GM13976 (cell line): ENCODE measurements around the gene KIF26A.

Source experiments
- DNase-seq: peaks from one replicate; pipeline ENCODE4 v3.0.0; 2012; ENCODE audit warnings: low spot score
- in situ Hi-C: fragments of 300-500 bp; cut with MboI; formaldehyde crosslinking; loops from one replicate; pipeline ENCODE4 v1.12.0; 2022; ENCODE audit warnings: low sequenced_read_pairs, mixed read lengths, inconsistent platforms; ENCODE audit not compliant: unreplicated experiment
- TF ChIP-seq, protein P1 (sequence below): IDR thresholded peaks from 2 replicates; pipeline ENCODE4 v1.5.1; 2012; ENCODE audit warnings: borderline replicate concordance, mild to moderate bottlenecking; ENCODE audit not compliant: insufficient read depth; ENCODE audit errors: extremely low read depth, missing control alignments, control extremely low read depth

The KIF26A gene

DNA sequence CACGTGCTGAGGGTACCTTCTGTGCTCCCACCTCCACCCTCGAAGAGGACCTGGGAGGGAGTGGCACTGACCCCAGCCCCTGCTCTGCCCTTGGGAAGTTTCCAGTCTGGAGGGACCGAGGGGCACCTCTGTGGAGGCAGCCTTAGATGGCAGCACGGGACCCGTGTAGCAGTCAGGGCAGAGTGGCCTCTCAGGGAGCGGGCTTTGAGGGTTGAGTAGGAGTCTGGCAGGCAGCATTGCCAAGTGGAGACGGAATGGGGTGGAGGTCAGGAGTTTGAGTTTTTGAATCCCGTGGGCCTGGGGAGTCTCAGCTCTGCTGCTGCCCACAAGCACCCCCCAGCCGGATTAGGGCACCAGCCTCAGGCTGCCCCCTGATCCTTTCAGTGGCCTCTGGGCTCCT, 21.6 kb downstream of the KIF26A start:
- TF ChIP-seq, protein P1, sequence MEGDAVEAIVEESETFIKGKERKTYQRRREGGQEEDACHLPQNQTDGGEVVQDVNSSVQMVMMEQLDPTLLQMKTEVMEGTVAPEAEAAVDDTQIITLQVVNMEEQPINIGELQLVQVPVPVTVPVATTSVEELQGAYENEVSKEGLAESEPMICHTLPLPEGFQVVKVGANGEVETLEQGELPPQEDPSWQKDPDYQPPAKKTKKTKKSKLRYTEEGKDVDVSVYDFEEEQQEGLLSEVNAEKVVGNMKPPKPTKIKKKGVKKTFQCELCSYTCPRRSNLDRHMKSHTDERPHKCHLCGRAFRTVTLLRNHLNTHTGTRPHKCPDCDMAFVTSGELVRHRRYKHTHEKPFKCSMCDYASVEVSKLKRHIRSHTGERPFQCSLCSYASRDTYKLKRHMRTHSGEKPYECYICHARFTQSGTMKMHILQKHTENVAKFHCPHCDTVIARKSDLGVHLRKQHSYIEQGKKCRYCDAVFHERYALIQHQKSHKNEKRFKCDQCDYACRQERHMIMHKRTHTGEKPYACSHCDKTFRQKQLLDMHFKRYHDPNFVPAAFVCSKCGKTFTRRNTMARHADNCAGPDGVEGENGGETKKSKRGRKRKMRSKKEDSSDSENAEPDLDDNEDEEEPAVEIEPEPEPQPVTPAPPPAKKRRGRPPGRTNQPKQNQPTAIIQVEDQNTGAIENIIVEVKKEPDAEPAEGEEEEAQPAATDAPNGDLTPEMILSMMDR = no peak
- in situ Hi-C loops = no loop called here
- DNase-seq = no peak

DNA sequence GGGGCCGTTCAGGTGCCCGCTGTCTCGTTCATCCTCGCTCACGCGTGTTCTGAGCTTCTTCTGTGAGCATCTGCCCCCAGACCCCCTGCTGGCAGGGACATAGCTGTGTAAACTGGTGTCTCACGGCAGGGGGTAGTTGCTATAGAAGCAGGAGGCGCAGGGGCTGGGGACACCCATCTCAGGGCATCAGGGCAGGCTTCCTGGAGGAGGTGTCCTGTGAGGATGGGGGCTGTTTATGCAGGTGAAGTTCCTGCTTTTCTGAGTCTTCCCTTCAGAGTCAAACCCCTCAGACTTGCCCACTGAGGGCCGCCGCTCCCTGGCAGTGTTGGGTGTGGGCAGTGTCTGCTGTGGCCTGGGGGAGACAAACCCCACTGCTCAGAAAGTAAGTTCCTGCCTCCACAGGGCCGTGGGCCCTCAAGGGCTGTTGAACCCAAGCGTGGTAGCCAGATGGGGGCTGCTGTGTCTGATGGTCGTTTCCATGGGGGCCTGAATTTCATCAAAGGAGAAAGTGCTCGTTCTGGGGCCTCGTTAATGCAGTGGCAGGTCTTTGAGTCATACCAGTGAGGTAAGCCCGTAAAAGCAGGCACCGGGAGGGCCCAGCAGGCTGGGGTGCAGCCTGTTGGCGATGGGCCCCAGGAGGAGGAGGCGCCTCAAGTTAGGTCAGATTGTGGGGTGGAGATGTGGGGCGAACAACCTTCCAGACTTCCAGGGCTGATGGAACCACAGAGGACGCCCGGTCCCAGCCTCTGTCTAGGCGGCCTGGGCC, 23.4 kb downstream of the KIF26A start:
- no peak for DNase-seq
- in situ Hi-C loops = no loop called here
- TF ChIP-seq, protein P1 = no peak

DNA sequence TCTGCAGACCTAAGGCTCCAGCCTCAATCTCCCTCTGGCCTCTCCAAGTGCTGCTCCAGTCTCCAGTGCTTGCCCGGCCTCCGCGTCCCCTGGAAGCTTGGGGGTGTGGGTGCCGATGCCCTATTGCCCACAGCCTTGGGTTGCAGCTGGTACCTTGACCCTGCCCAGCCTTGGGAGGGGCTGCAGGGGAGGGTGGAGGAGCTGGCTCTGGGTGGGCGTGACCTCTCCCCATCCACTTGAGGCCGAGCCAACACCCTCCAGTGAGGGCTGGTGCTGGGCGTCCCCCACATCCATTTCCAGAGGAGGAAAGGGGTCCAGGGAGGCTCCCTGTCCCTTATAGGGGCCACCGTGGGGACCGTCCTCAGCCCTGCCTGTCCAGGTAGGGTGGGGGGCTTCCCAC, 24.1 kb downstream of the KIF26A start:
- no peak for DNase-seq
- TF ChIP-seq, protein P1 = no peak
- in situ Hi-C loops = no loop called here

DNA sequence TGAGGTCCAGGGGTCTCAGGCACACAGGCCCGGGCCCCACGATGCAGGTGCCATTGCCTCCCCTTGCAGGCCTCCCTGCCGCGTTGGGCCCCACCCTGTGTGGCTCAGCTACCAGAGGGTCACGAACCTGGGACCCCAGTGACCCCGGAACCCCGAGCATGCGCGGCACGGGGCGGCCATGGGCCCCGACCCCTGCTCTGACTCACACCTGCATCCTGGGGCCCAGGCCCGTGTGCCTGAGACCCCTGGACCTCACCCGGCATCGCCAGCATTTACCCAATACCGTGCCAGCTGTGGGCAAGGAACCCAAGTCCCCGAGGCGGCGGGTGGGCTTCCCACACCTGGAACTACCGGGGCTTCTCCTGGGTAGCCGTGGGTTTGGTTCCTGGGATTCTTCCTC, 25.2 kb downstream of the KIF26A start:
- DNase-seq = no peak
- TF ChIP-seq, protein P1 = no peak
- in situ Hi-C loops = no loop called here

DNA sequence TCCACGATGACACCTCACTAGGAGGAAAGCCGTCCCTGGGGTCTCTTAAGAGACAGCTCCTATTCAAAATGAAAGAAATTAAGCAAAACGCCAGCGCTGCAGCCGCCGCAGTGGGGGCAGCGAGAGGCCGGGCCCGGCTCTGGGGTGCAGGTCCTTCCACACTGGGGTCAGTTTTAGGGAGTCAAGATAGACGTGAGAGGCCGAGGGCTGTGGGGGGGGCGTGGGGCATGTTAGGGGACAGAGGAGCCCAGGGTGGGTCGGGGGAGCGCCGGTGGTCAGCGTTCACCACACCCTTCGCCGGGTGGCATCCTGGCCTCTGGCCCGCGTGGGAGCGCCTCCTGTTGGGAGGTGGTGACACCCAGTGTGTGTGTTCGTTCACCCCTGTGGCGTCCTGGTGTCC, 25.7 kb downstream of the KIF26A start:
- TF ChIP-seq, protein P1 = no peak
- DNase-seq = no peak
- in situ Hi-C loops = no loop called here

DNA sequence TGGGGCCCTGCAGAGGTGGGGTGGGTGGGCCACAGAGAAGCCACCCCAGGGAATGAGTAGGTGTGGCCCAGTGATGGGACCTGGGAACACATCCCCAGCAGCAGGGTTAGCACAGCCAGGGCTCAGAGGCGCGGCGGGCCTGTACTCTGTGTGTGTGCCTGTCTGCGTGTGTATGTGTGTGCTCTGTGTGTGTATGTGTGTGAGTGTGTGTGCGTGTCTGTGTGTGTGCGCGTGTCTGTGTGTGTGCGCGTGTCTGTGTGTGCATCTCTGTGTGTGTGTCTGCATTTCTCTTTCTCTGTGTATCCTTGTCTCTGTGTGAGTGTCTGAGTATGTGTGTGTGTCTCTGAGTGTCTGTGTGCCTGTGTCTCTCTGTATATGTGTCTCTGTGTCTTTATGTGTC, 26.1 kb downstream of the KIF26A start:
- no peak for DNase-seq
- TF ChIP-seq, protein P1 = no peak
- in situ Hi-C loops = no loop called here
